Upper lobe of right lung (tissue), 1 donor: ENCODE data around the gene CCDC107. TPM values are rescaled to one million over a fixed set of nuclear protein-coding genes. Genes with fewer than 3 reads are reported as not detected.
"Not testable (repeated sequence)": the region's sequence is repeated elsewhere in the genome, so short reads cannot be mapped to it uniquely, and the experiment has no call there.

Experiments used
- ATAC-seq: fragments of 200-7000 bp; cut with Tn5 transposase; one replicate; pipeline ENCODE4 v1.9.1; 2020; ENCODE audit warnings: mild to moderate bottlenecking, moderate library complexity
- DNase-seq: peaks from one replicate; pipeline ENCODE4 v3.0.0-alpha.2; 2020
- H3K27ac ChIP-seq: fragments of 200-600 bp; one replicate; pipeline ENCODE4 v1.8.0; 2022
- H3K27me3 ChIP-seq: fragments of 200-600 bp; one replicate; pipeline ENCODE4 v1.8.0; 2022; ENCODE audit warnings: mild to moderate bottlenecking
- H3K36me3 ChIP-seq: fragments of 200-600 bp; one replicate; pipeline ENCODE4 v1.8.0; 2022
- H3K4me1 ChIP-seq: fragments of 200-600 bp; one replicate; pipeline ENCODE4 v1.8.0; 2022
- H3K4me3 ChIP-seq: fragments of 200-600 bp; one replicate; pipeline ENCODE4 v1.8.0; 2022; ENCODE audit warnings: mild to moderate bottlenecking
- H3K9me3 ChIP-seq: fragments of 200-600 bp; one replicate; pipeline ENCODE4 v1.8.0; 2022
- intact Hi-C: fragments of 100-400 bp; cut with DNase I; formaldehyde crosslinking; loops from one replicate; pipeline ENCODE4 v1.11.0; 2022
- long read RNA-seq: library from polyadenylated mRNA; unstranded; transcript quantifications from one replicate; pipeline ENCODE4 v2.0.0, GENCODE V29; 2021
- total RNA-seq: library from RNA; stranded (reverse); fragmentation: NEBNext Ultra II Directional; extraction: Animal tissue kit (Norgen Biotek cat#: 25700); gene quantifications from one replicate; pipeline ENCODE4 v1.2.1, GENCODE V29; 2021
- TF ChIP-seq, protein P1 (sequence below): fragments of 200-600 bp; IDR thresholded peaks from one replicate; pipeline ENCODE4 v1.8.0; 2022; ENCODE audit warnings: antibody characterized with exemption
- donor health status: DM: no; HTN: yes; CAD: no; lungs with severe emphysema.

Gene CCDC107
- total RNA-seq = 31.1 TPM
- long read RNA-seq, transcript CCDC107-206 (5 exons, 1,242 nt) = major isoform, 13 of 44 reads
- long read RNA-seq, transcript CCDC107-204 (6 exons, 1,173 nt) = major isoform, 13 of 44 reads
- long read RNA-seq, transcript CCDC107-202 (4 exons, 1,016 nt) = minor isoform, 5 of 44 reads
- long read RNA-seq, partial matches to known transcripts = 0 of 44 reads
- long read RNA-seq, other reads (novel, unspliced or antisense) = 10 of 44 reads

GRCh38 chr9:35658137-35658967 is at the start of gene CCDC107:
Gene CCDC107, plus strand, starts transcription at chr9:35658292. Its CDS starts 88 bp downstream, at chr9:35658380.
- Histone ChIP-seq H3K27ac (peak within 1 kb of the TSS; percentile 99), H3K9me3 (no peaks in the 10 kb centered on the region), H3K36me3 (peaks cover 3% of the 10 kb centered on the region), H3K4me3 (peak within 1 kb of the TSS; percentile 95), H3K4me1 (peaks cover 28% of the 10 kb centered on the region), H3K27me3 (no peaks in the 10 kb centered on the region)
- TF ChIP-seq, protein P1, sequence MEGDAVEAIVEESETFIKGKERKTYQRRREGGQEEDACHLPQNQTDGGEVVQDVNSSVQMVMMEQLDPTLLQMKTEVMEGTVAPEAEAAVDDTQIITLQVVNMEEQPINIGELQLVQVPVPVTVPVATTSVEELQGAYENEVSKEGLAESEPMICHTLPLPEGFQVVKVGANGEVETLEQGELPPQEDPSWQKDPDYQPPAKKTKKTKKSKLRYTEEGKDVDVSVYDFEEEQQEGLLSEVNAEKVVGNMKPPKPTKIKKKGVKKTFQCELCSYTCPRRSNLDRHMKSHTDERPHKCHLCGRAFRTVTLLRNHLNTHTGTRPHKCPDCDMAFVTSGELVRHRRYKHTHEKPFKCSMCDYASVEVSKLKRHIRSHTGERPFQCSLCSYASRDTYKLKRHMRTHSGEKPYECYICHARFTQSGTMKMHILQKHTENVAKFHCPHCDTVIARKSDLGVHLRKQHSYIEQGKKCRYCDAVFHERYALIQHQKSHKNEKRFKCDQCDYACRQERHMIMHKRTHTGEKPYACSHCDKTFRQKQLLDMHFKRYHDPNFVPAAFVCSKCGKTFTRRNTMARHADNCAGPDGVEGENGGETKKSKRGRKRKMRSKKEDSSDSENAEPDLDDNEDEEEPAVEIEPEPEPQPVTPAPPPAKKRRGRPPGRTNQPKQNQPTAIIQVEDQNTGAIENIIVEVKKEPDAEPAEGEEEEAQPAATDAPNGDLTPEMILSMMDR = peak; percentile 67
- DNase-seq (peak; percentile 93), ATAC-seq (peak; percentile 89)
- intact Hi-C loops = no loop called here

GRCh38 chr9:35609001-35609819 is 48.9 kb upstream of the CCDC107 start:
- no peak for ATAC-seq
- Histone ChIP-seq H3K4me1 (peaks cover 17% of the 10 kb centered on the region), H3K9me3 (no peaks in the 10 kb centered on the region), H3K4me3 (no peak overlapping the region), H3K27ac (no peak overlapping the region), H3K27me3 (no peaks in the 10 kb centered on the region), H3K36me3 (peaks cover 27% of the 10 kb centered on the region)
- intact Hi-C loops = no loop called here
- no peak for DNase-seq
- TF ChIP-seq, protein P1 = no peak

DNA sequence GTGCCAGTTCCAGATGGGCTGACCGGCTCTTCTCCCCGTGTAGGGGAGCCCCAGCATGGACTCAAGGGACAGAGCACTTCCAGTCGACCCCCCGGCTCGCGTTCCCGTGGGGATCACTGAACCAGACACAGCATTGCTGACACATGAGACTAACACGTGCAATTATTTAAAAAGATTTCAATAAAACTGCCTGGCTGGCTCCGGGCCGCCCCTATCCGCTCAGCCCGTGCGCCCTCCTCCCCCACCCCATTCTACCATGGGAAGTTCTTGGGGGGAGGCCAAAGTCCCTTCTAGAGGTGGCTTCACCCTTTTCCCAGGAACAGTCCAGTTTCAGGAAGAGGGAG is 48.3 kb upstream of the CCDC107 start:
- Histone ChIP-seq H3K27ac (no peak overlapping the region), H3K36me3 (peaks cover 27% of the 10 kb centered on the region), H3K4me3 (no peak overlapping the region), H3K4me1 (peaks cover 17% of the 10 kb centered on the region), H3K9me3 (no peaks in the 10 kb centered on the region), H3K27me3 (no peaks in the 10 kb centered on the region)
- DNase-seq (no peak), ATAC-seq (no peak)
- intact Hi-C loops = no loop called here
- TF ChIP-seq, protein P1 = no peak

DNA sequence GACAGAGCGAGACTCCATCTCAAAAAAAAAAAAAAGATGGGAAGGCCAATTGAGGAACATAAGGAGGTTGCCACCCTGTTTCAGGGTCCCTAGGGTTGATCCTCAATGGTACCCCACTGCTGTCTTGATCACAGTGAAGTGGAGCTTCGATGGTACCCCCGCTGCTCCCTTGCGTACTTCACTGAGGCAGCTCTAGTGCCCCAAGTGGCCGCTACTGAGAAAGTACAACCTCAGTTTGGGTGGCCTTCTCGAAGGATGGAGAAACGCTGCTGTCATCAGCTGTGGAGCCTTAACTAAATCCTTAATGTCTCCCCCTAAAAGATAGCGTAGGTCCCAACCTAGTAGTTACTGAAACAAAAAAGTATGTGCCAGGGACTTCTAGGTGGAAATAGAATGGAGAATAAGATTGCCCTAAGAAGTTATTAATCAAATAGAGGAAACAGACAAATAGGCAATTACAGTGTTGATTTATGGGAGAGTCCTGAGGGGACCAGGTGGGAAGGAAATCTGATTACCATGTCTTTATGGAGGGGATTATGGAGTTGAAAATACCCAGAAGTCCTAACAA is 46.8 kb upstream of the CCDC107 start:
- peaks cover 27% of the 10 kb centered on the region for H3K36me3 ChIP-seq
- H3K27ac ChIP-seq = no peak overlapping the region
- intact Hi-C loops = no loop called here
- TF ChIP-seq, protein P1 = peak; percentile 66
- no peaks in the 10 kb centered on the region for H3K27me3 ChIP-seq
- ATAC-seq (peak; percentile 72), DNase-seq (no peak)
- no peak overlapping the region for H3K4me3 ChIP-seq
- H3K4me1 ChIP-seq = peaks cover 12% of the 10 kb centered on the region
- no peaks in the 10 kb centered on the region for H3K9me3 ChIP-seq

DNA sequence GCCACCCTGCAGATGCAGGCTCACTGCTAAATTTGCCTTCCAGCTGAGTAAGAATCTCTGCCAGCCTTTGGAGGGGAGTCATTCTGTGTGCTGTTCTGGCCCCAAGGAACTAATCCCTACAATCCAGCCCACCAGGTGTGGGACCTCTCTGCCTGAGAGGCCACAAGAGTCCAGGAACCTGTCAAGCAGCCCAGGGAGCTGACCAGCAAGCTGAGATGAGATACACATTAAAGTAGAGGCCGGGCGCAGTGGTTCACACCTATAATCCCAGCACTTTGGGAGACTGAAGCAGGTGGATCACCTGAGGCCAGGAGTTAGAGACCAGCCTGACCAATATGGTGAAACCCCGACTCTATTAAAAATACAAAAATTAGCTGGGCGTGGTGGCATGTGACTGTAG is 46.0 kb upstream of the CCDC107 start:
- H3K4me1 ChIP-seq, intact Hi-C loops, H3K4me3 ChIP-seq, H3K9me3 ChIP-seq, H3K27me3 ChIP-seq, ATAC-seq, DNase-seq, H3K27ac ChIP-seq: not testable (repeated sequence)
- peaks cover 27% of the 10 kb centered on the region for H3K36me3 ChIP-seq
